Measurements from ENCODE around the gene AFF2. TPM values are rescaled to one million over a fixed set of nuclear protein-coding genes. Genes with fewer than 3 reads are reported as not detected.

Gene AFF2
- total and polyA plus RNA-seq, 2 donors from 2014 or later, result 0.09 to 5.7 TPM

- no peak for TF ChIP-seq CTCF (IDR thresholded peaks at IDR 0.05; ENCODE audit: borderline replicate concordance, extremely low read depth, insufficient read depth)
- intact Hi-C loops (cut with DNase I), result no loop called here
Observed at GRCh38 chrX:148815218-148815961, 315.0 kb downstream of the AFF2 start.

GRCh38 chrX:148823986-148824385 lies 323.6 kb downstream of the AFF2 start:
- H3K36me3 ChIP-seq (ENCODE audit: control insufficient read depth in 2 of 3, insufficient read depth in 3 of 3, low read length in 3 of 3), result no peaks in the 10 kb centered on the region
- H3K4me3 ChIP-seq (ENCODE audit: low read length in 3 of 3), result no peak overlapping the region
- H3K9ac ChIP-seq (ENCODE audit: low read length in 3 of 3), result no peak overlapping the region
- H3K4me1 ChIP-seq (ENCODE audit: control insufficient read depth in 2 of 3, insufficient read depth in 2 of 3, low read depth in 1 of 3, low read length in 3 of 3), result no peaks in the 10 kb centered on the region
- no peak for TF ChIP-seq CTCF (IDR thresholded peaks at IDR 0.05; ENCODE audit: borderline replicate concordance, extremely low read depth, insufficient read depth)
- FAIRE-seq (no peak), DNase-seq (no peak)
- intact Hi-C loops (cut with DNase I), result no loop called here
- H3K27ac ChIP-seq (ENCODE audit: low read depth in 2 of 2, low read length in 2 of 2), result no peak overlapping the region
- no peaks in the 10 kb centered on the region for H3K27me3 ChIP-seq (ENCODE audit: control insufficient read depth, insufficient read depth, low read length)
- H3K9me3 ChIP-seq (ENCODE audit: control insufficient read depth in 2 of 3, insufficient read depth in 1 of 3, low read length in 3 of 3), result no peaks in the 10 kb centered on the region

More at GRCh38 chrX:148815218-148815961, 315.0 kb downstream of the AFF2 start:
- H3K9me3 ChIP-seq (ENCODE audit: control insufficient read depth in 2 of 3, insufficient read depth in 1 of 3, low read length in 3 of 3), result no peaks in the 10 kb centered on the region
- no peak overlapping the region for H3K9ac ChIP-seq (ENCODE audit: low read length in 3 of 3)
- no peaks in the 10 kb centered on the region for H3K27me3 ChIP-seq (ENCODE audit: control insufficient read depth, insufficient read depth, low read length)
- DNase-seq (no peak), FAIRE-seq (no peak)
- H3K36me3 ChIP-seq (ENCODE audit: control insufficient read depth in 2 of 3, insufficient read depth in 3 of 3, low read length in 3 of 3), result no peaks in the 10 kb centered on the region
- no peak overlapping the region for H3K27ac ChIP-seq (ENCODE audit: low read depth in 2 of 2, low read length in 2 of 2)
- no peaks in the 10 kb centered on the region for H3K4me1 ChIP-seq (ENCODE audit: control insufficient read depth in 2 of 3, insufficient read depth in 2 of 3, low read depth in 1 of 3, low read length in 3 of 3)
- no peak overlapping the region for H3K4me3 ChIP-seq (ENCODE audit: low read length in 3 of 3)

GRCh38 chrX:148825696-148826095 lies 325.3 kb downstream of the AFF2 start:
- Histone ChIP-seq H3K9ac (ENCODE audit: low read length in 3 of 3) (no peak overlapping the region), H3K27me3 (ENCODE audit: control insufficient read depth, insufficient read depth, low read length) (no peaks in the 10 kb centered on the region), H3K27ac (ENCODE audit: low read depth in 2 of 2, low read length in 2 of 2) (no peak overlapping the region), H3K4me1 (ENCODE audit: control insufficient read depth in 2 of 3, insufficient read depth in 2 of 3, low read depth in 1 of 3, low read length in 3 of 3) (no peaks in the 10 kb centered on the region), H3K4me3 (ENCODE audit: low read length in 3 of 3) (no peak overlapping the region), H3K9me3 (ENCODE audit: control insufficient read depth in 2 of 3, insufficient read depth in 1 of 3, low read length in 3 of 3) (no peaks in the 10 kb centered on the region), H3K36me3 (ENCODE audit: control insufficient read depth in 2 of 3, insufficient read depth in 3 of 3, low read length in 3 of 3) (no peaks in the 10 kb centered on the region)
- no peak for DNase-seq
- FAIRE-seq, result no peak
- no peak for TF ChIP-seq CTCF (IDR thresholded peaks at IDR 0.05; ENCODE audit: borderline replicate concordance, extremely low read depth, insufficient read depth)
- intact Hi-C loops (cut with DNase I), result no loop called here
